ENCODE data around the gene FEM1A.

- TF ChIP-seq CTCF (IDR thresholded peaks at IDR 0.05) (no peak), EZH2 (IDR thresholded peaks at IDR 0.05) (no peak), EZH2phosphoT487 (IDR thresholded peaks at IDR 0.05) (no peak)
Measured at GRCh38 chr19:4801085-4801619, 9.6 kb downstream of the FEM1A start.

Data from neural progenitor cell (in vitro differentiated cells).